C4-2B (cell line): ENCODE data around the gene COL26A1.

Source experiments
- ZFX ChIP-seq: fragments of 450-650 bp; IDR thresholded peaks from 2 replicates; pipeline ENCODE4 v1.6.1; 2017
- TF ChIP-seq, protein P1 (sequence below): fragments of 450-650 bp; conservative IDR thresholded peaks from 2 replicates; pipeline ENCODE4 v1.5.1; 2017; ENCODE audit warnings: mild to moderate bottlenecking

- TF ChIP-seq, protein P1, sequence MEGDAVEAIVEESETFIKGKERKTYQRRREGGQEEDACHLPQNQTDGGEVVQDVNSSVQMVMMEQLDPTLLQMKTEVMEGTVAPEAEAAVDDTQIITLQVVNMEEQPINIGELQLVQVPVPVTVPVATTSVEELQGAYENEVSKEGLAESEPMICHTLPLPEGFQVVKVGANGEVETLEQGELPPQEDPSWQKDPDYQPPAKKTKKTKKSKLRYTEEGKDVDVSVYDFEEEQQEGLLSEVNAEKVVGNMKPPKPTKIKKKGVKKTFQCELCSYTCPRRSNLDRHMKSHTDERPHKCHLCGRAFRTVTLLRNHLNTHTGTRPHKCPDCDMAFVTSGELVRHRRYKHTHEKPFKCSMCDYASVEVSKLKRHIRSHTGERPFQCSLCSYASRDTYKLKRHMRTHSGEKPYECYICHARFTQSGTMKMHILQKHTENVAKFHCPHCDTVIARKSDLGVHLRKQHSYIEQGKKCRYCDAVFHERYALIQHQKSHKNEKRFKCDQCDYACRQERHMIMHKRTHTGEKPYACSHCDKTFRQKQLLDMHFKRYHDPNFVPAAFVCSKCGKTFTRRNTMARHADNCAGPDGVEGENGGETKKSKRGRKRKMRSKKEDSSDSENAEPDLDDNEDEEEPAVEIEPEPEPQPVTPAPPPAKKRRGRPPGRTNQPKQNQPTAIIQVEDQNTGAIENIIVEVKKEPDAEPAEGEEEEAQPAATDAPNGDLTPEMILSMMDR: no peak
- no peak for TF ChIP-seq ZFX
These were observed 74.3 kb downstream of the COL26A1 start for GRCh38 chr7:101436857-101437576.
